ENCODE measurements around the gene SEMG1. TPM values are rescaled to one million over a fixed set of nuclear protein-coding genes. Genes with fewer than 3 reads are reported as not detected.

The SEMG1 gene
- total RNA-seq, 1 donor = not detected

GRCh38 chr20:45248609-45249008 lies 41.8 kb downstream of the SEMG1 start:
- H3K27me3 ChIP-seq (ENCODE audit: insufficient read depth, low read length) = peaks cover 27% of the 10 kb centered on the region
- H3K4me1 ChIP-seq (ENCODE audit: insufficient read depth, low read length) = peaks cover under 1% of the 10 kb centered on the region
- no peak overlapping the region for H3K4me3 ChIP-seq (ENCODE audit: low read length)
- no peaks in the 10 kb centered on the region for H3K9me3 ChIP-seq (ENCODE audit: low read depth, low read length)

GRCh38 chr20:45251884-45252560 lies 45.2 kb downstream of the SEMG1 start:
- H3K9me3 ChIP-seq (ENCODE audit: low read depth, low read length) = no peaks in the 10 kb centered on the region
- H3K4me3 ChIP-seq (ENCODE audit: low read length) = no peak overlapping the region
- H3K4me1 ChIP-seq (ENCODE audit: insufficient read depth, low read length) = peaks cover 30% of the 10 kb centered on the region
- H3K27me3 ChIP-seq (ENCODE audit: insufficient read depth, low read length) = peaks cover 20% of the 10 kb centered on the region

- Histone ChIP-seq H3K4me3 (ENCODE audit: low read length) (no peak overlapping the region), H3K4me1 (ENCODE audit: insufficient read depth, low read length) (peaks cover 30% of the 10 kb centered on the region), H3K27me3 (ENCODE audit: insufficient read depth, low read length) (peaks cover 10% of the 10 kb centered on the region), H3K9me3 (ENCODE audit: low read depth, low read length) (no peaks in the 10 kb centered on the region)
Observed at GRCh38 chr20:45253261-45253660, 46.4 kb downstream of the SEMG1 start.

GRCh38 chr20:45254383-45255262 lies 47.8 kb downstream of the SEMG1 start, which contains the start of gene SLPI:
TSS of gene SLPI (minus strand) at chr20:45254564. CDS start at chr20:45254543, 21 bp downstream.
- peaks cover 7% of the 10 kb centered on the region for H3K27me3 ChIP-seq (ENCODE audit: insufficient read depth, low read length)
- no peak within 1 kb of the TSS for H3K4me3 ChIP-seq (ENCODE audit: low read length)
- peaks cover 30% of the 10 kb centered on the region for H3K4me1 ChIP-seq (ENCODE audit: insufficient read depth, low read length)
- no peaks in the 10 kb centered on the region for H3K9me3 ChIP-seq (ENCODE audit: low read depth, low read length)

GRCh38 chr20:45257161-45257560 lies 50.3 kb downstream of the SEMG1 start:
- Histone ChIP-seq H3K4me1 (ENCODE audit: insufficient read depth, low read length) (peaks cover 30% of the 10 kb centered on the region), H3K9me3 (ENCODE audit: low read depth, low read length) (no peaks in the 10 kb centered on the region), H3K27me3 (ENCODE audit: insufficient read depth, low read length) (no peaks in the 10 kb centered on the region), H3K4me3 (ENCODE audit: low read length) (no peak overlapping the region)

- Histone ChIP-seq H3K4me1 (ENCODE audit: insufficient read depth, low read length) (peaks cover 30% of the 10 kb centered on the region), H3K9me3 (ENCODE audit: low read depth, low read length) (no peaks in the 10 kb centered on the region), H3K4me3 (ENCODE audit: low read length) (no peak overlapping the region), H3K27me3 (ENCODE audit: insufficient read depth, low read length) (no peaks in the 10 kb centered on the region)
Observed at GRCh38 chr20:45257711-45258110, 50.9 kb downstream of the SEMG1 start.

GRCh38 chr20:45258259-45258658 lies 51.4 kb downstream of the SEMG1 start:
- Histone ChIP-seq H3K27me3 (ENCODE audit: insufficient read depth, low read length) (peaks cover 4% of the 10 kb centered on the region), H3K4me1 (ENCODE audit: insufficient read depth, low read length) (peaks cover 30% of the 10 kb centered on the region)

GRCh38 chr20:45258664-45259063 lies 51.8 kb downstream of the SEMG1 start:
- Histone ChIP-seq H3K4me3 (ENCODE audit: low read length) (no peak overlapping the region), H3K4me1 (ENCODE audit: insufficient read depth, low read length) (peaks cover 29% of the 10 kb centered on the region), H3K9me3 (ENCODE audit: low read depth, low read length) (no peaks in the 10 kb centered on the region), H3K27me3 (ENCODE audit: insufficient read depth, low read length) (peaks cover 7% of the 10 kb centered on the region)

More at GRCh38 chr20:45258259-45258658, 51.4 kb downstream of the SEMG1 start:
- Histone ChIP-seq H3K4me3 (ENCODE audit: low read length) (no peak overlapping the region), H3K9me3 (ENCODE audit: low read depth, low read length) (no peaks in the 10 kb centered on the region)

Other genes starting within 250 kb of the SEMG1 start
- gene TOMM34, start 246.6 kb upstream of the SEMG1 start, total RNA-seq = 8.0 TPM
- 372 TPM for gene STK4, start 240.5 kb upstream of the SEMG1 start, total RNA-seq
- gene KCNS1, start 105.9 kb upstream of the SEMG1 start, total RNA-seq = not detected
- gene WFDC5, start 91.9 kb upstream of the SEMG1 start, total RNA-seq = not detected
- not detected for gene WFDC12, start 82.6 kb upstream of the SEMG1 start, total RNA-seq
- not detected for gene PI3, start 32.1 kb upstream of the SEMG1 start, total RNA-seq
- not detected for gene SEMG2, start 14.3 kb downstream of the SEMG1 start, total RNA-seq
- gene SLPI, start 47.5 kb downstream of the SEMG1 start, total RNA-seq = 0.63 TPM
- not detected for gene RBPJL, start 99.8 kb downstream of the SEMG1 start, total RNA-seq
- gene MATN4, start 101.3 kb downstream of the SEMG1 start, total RNA-seq = not detected
- 17.1 TPM for gene SDC4, start 141.4 kb downstream of the SEMG1 start, total RNA-seq
- 63.8 TPM for gene SYS1, start 156.1 kb downstream of the SEMG1 start, total RNA-seq
- under 0.01 TPM for gene TP53TG5, start 171.3 kb downstream of the SEMG1 start, total RNA-seq
- 6.6 TPM for gene DBNDD2, start 201.3 kb downstream of the SEMG1 start, total RNA-seq
- 57.9 TPM for gene PIGT, start 209.1 kb downstream of the SEMG1 start, total RNA-seq